ENCODE results near the gene LINC01488.

LINC01488 gene

DNA sequence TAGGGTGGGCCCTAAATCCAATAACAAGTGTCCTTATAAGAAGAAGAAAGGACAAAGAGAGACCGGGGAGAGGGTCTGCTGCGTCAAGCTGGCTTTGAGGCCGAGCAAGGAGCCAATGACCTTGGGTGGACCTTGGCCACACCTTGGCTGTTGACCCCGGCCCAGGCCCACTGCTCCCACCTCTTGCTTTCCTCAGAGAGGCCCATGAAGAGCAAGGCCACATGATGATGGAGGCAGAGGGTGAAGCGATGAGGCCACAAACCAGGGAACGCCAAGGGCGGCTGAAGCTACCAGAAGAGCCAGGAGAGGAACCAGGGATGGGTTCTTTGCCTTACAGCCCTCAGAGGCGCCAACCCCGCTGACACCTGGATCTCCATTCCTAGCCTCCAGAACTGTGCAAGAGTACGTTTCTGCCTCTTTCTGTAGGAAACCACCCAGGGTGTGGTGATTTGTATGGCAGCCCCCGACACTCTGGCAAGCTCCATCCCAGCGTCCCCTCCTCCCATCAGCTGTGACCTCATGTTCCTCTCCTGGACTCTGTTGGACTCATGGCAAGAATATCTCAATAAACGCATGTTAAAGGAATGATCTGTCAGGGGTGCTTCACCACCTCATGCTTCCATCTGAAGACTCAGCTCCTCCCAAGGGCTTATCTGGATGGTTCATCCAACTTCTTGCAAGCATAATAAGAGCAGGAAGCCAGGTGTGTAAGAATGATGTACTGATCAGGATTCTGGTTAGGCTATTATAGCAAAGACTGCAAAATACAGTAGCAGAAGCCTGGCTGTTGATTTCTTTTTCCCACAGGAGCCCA, 41.6 kb upstream of the LINC01488 start:
- peaks cover 41% of the 10 kb centered on the region for H3K4me1 Mint-ChIP-seq
- H3K27ac Mint-ChIP-seq = peak overlapping the region in 1 of 3 experiments; percentile 20
- no peaks in the 10 kb centered on the region for H3K9me3 Mint-ChIP-seq
- peaks cover 10% of the 10 kb centered on the region for H3K27me3 Mint-ChIP-seq (ENCODE audit: low read depth)
- no peak overlapping the region for H3K4me3 Mint-ChIP-seq
- TF ChIP-seq, protein P1, sequence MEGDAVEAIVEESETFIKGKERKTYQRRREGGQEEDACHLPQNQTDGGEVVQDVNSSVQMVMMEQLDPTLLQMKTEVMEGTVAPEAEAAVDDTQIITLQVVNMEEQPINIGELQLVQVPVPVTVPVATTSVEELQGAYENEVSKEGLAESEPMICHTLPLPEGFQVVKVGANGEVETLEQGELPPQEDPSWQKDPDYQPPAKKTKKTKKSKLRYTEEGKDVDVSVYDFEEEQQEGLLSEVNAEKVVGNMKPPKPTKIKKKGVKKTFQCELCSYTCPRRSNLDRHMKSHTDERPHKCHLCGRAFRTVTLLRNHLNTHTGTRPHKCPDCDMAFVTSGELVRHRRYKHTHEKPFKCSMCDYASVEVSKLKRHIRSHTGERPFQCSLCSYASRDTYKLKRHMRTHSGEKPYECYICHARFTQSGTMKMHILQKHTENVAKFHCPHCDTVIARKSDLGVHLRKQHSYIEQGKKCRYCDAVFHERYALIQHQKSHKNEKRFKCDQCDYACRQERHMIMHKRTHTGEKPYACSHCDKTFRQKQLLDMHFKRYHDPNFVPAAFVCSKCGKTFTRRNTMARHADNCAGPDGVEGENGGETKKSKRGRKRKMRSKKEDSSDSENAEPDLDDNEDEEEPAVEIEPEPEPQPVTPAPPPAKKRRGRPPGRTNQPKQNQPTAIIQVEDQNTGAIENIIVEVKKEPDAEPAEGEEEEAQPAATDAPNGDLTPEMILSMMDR (IDR thresholded peaks at IDR 0.05; ENCODE audit: unreplicated experiment in 3 of 3) = no peak
- H3K36me3 Mint-ChIP-seq (ENCODE audit: low read depth) = no peaks in the 10 kb centered on the region

- TF ChIP-seq, protein P1 (IDR thresholded peaks at IDR 0.05; ENCODE audit: unreplicated experiment in 3 of 3) = no peak
- Mint-ChIP-seq H3K4me1 (peaks cover 42% of the 10 kb centered on the region), H3K27me3 (ENCODE audit: low read depth) (peaks cover 6% of the 10 kb centered on the region), H3K9me3 (no peaks in the 10 kb centered on the region), H3K4me3 (no peak overlapping the region), H3K36me3 (ENCODE audit: low read depth) (no peaks in the 10 kb centered on the region), H3K27ac (peak overlapping the region in 2 of 3 experiments; percentile 31 to 33)
These were observed 40.6 kb upstream of the LINC01488 start for GRCh38 chr11:69440876-69441275.

DNA sequence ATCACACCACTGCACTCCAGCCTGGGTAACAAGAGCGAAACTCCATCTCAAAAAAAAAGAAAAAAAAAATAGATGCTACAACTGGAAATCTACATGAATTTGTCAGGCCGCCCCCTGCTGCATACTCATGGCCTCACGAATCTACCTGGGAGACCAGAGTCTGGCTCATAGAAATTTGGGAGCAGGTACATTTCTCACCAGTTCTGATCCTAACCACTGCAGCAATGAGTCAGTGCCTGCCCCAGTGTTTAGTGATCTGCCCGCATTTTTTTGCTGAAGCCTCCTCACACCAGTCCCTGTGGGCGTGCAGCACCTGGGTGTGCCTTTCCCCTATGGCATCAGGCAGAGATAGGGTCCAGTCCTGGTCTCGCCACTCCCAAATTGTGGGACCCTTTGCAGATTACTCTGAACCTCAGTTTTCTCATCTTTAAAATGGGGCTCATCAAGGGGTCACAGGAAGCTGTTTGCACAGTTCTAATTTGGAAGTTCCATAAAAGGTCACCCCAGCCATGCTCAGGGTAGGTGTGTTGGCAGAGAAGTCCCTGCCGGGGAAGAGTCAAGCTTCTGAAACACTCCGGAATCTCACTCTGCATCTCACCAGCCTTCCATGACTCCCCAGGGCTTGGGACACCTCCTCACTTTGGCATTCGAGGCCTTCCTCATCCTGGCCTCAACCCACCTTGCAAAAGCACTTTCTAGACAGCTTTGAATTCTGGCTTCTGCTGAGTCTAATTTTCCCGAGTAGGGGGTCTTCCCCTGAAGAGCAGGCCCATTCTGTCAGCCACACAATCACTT, 39.3 kb upstream of the LINC01488 start:
- Mint-ChIP-seq H3K36me3 (ENCODE audit: low read depth) (no peaks in the 10 kb centered on the region), H3K27me3 (ENCODE audit: low read depth) (peaks cover 14% of the 10 kb centered on the region), H3K27ac (peak overlapping the region; percentile 99), H3K9me3 (no peaks in the 10 kb centered on the region), H3K4me3 (peak overlapping the region; percentile 39 to 74 (median 55)), H3K4me1 (peaks cover 41% of the 10 kb centered on the region)
- TF ChIP-seq, protein P1 (IDR thresholded peaks at IDR 0.05; ENCODE audit: unreplicated experiment in 3 of 3) = no peak

GRCh38 chr11:69442807-69443137, 38.7 kb upstream of the LINC01488 start:
- Mint-ChIP-seq H3K36me3 (ENCODE audit: low read depth) (no peaks in the 10 kb centered on the region), H3K4me3 (peak overlapping the region; percentile 39 to 74 (median 55)), H3K27ac (peak overlapping the region; percentile 99), H3K9me3 (no peaks in the 10 kb centered on the region), H3K27me3 (ENCODE audit: low read depth) (peaks cover 18% of the 10 kb centered on the region), H3K4me1 (peaks cover 42% of the 10 kb centered on the region)
- TF ChIP-seq, protein P1 (IDR thresholded peaks at IDR 0.05; ENCODE audit: unreplicated experiment in 3 of 3) = no peak

GRCh38 chr11:69443138-69443967, 38.1 kb upstream of the LINC01488 start:
- no peaks in the 10 kb centered on the region for H3K36me3 Mint-ChIP-seq (ENCODE audit: low read depth)
- H3K9me3 Mint-ChIP-seq = no peaks in the 10 kb centered on the region
- peaks cover 20% of the 10 kb centered on the region for H3K27me3 Mint-ChIP-seq (ENCODE audit: low read depth)
- H3K4me1 Mint-ChIP-seq = peaks cover 45% of the 10 kb centered on the region
- TF ChIP-seq, protein P1 (IDR thresholded peaks at IDR 0.05; ENCODE audit: unreplicated experiment in 3 of 3) = no peak
- H3K27ac Mint-ChIP-seq = peak overlapping the region; percentile 99
- H3K4me3 Mint-ChIP-seq = peak overlapping the region; percentile 74 to 84 (median 78)

All from nephron (organoid).